Stimulated activated CD4-positive, alpha-beta T cell treated with anti-CD3 and anti-CD28 coated beads, Interleukin-1b, Interleukin-23, amount 100 ng/mL, for 4 hours (primary cell): ENCODE measurements around the gene SAMD10.
A peak's percentile ranks its signal among the peaks of the same experiment; 100 is the strongest.
"Not testable (repeated sequence)": the region's sequence is repeated elsewhere in the genome, so short reads cannot be mapped to it uniquely, and the experiment has no call there.

ENCODE experiments used
- DNase-seq, 2 donors: peaks; one replicate each; pipeline ENCODE4 v3.0.0-alpha.2; 2020; ENCODE audit warnings: low read depth in 2 of 2

SAMD10 gene

DNA sequence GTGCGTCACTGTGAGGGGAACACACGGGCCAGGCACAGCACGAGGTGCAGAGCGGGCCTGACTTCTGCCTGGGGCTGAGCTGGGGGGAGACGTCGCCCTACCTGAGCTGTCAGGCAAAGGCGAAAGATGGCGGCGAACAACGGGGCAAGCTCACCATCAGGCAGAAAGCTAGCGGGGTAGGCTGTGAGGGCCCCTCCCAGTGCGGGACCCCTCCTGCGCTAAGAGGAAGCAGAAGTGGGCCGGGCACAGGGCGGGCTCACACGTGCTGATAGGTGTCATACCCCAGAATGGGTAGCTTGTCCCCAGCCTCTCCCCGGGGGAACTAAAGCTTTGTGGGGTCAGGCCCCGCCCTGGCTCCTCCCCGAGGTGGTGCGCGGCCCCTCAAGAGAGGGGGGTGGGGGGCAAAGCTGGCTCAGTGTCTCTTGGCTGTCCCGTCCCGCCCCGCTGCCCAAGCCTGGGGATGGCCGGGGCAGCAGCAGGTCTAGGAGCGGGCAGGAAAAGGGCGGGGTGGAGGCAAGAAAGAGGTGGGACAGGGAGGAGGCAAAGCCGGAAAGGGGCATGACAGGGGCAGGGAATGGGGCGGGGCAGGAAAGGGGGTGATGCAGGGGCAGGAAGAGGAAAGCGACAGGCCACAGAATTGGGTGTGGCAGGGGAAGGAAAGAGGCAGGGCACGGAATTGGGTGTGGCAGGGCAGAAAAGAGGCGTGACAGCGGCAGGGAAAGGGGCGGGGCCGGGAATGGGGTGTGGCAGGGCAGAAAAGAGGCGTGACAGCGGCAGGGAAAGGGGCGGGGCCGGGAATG, 38.0 kb downstream of the SAMD10 start:
- peak in 1 of 2 donors; percentile 29 for DNase-seq

DNA sequence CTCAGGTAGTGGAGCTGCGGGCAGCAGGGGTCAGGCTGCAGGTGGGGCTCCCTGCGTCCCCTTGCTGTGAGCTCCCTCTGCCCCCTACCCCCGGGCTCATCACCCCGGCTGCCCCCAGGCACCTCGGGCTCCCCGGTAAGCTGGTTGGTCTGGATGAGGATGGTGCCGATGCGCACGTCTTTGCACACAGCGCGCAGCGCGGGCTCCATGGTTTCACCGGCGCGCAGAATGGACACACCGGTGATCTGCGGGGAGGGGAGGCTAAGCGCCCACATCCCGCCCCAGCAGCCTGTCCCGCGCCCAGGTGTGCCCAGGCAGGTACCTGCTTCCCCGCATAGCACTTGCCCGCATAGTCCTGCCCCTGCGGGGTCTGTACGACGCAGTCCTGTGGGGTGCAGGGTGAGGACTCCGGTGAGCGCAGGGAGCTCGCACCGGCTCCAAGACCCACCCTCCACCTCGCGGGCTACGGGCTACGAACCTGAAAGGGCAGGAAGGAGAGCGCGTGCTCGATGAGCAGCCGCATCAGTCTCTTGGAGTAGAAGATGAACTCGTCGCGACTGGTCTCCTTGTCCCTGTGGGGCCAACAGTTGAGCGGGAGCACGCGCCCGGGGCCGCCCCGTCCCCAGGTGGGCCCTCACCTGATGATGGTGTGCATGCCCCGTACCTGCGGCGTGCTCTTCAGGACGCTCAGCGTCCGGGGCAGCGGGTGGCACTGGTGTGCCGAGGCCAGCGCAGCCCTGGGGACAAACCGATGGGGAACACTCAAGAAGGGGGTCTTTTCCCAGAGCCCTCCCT, 38.8 kb downstream of the SAMD10 start:
- DNase-seq, result no peak

GRCh38 chr20:63940071-63940471, 39.4 kb downstream of the SAMD10 start:
- no peak for DNase-seq

DNA sequence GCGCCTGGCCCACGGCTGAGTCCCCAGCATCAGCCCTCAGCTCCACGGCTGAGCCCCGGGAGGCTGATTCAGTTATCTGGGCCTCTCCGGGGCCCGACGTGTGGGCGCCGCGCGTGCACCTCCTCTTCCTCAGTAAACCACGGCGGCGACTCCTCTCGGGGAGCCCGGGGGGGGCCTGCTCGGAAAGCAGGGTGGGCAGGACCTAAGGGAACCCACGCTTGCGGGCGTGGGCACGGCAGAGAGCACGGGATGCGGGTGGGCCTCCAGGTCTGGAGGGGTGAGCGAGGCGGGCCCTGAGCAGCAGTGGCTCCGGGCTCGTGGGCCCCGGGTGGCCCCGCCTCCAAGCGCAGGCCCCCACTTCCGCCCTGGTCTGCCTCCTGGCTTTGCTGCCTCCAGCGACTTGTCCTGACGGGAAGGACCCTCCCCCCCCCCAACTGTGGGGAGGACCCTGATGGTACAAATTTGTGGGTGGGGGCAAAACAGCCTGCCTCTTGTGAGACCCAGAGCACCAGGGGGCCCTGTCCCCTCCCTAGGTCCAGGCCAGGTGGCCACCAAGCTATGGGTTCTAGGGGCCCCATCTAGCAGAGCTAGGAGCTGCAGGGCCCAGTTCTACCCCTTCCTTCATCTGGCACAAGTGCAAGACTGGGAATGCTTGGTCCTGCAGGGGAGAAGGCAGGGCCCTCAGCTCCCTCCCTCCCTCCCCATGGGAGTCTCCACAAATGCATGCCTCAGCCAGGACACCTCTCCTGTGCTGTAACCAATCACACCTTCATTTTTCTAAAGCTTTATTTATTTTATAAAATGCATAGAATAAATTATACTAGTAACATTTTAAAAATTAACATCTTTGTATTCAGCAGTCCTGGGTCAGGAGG, 40.1 kb downstream of the SAMD10 start:
- DNase-seq, result no peak

DNA sequence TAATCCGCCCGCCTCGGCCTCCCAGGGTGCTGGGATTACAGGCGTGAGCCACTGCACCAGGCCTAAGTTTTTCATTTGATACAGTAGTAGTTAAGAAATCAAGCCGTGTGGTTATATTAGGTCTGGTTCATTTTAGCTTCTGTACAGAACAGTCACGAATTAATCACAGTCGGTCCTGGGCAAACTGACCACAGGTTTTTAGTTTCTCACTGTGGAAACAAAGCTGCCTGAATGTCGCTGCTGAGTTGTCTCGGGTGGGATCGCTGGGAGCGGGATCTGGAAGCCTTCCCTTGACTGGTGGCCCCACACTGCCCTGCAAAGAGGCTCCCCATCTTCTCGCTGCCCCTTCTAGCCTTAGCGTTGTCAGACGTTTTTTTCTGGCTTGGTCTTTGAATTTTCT, 41.8 kb downstream of the SAMD10 start:
- DNase-seq, result no peak

DNA sequence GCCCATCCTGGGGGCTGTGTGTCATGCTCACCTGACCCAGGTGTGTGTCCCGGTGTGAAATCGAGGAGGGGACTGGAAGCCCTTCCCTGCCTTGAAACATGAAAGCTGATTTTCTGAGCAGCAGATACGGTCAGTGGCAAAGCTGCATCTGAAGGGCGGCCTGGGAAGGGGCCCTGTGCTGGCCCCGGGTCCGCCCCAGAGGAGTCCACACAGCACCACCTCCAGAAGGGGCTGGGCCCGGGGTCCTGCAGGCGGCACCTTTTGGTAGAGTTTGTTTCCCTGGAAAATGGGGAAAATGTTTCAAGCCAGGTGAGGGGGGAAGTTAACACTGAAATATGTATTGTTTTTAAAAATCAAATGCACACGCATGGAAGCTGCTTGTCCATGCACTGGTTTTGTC, 44.0 kb downstream of the SAMD10 start:
- DNase-seq, result no peak

DNA sequence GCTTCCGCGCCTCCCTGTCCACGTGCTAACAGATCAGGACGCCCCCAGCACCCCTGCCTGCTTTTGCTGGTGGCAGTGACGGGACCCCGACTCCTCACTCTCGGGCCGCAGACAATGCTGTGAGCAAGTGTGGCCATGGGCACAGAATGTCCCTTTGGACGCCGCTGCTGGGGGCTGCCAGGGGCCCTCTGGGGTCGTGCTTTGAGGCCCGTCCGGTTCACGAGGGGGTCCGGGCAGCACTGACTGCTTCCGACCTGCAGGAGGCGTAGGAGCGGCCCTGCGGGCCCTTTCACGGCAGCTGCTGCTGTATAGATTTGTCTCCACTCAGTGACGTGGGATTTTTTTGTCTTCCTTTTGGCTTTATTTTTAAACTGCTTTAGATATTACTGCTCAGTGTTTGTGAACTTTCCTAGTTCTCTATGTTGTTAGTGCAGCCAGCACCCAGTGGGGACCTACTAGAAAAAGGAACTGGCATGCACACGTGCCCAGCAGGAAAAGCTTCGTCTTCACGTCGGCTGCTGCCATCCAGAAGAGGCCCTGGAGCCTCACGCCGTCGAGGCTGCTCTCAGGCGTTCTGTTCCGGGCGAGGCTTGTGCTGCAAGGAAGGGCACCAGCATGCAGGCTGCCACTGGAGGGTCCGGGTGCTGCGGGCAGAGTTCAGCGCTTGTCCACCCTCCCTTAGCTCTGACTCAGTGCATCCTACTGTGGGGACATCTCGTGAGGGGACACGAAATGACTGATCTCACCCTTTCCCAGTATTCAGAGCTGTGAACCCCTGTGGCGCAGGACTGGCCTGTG, 45.0 kb downstream of the SAMD10 start:
- no peak for DNase-seq

- no peak for DNase-seq
Observed at GRCh38 chr20:63933646-63934045, 45.8 kb downstream of the SAMD10 start.

GRCh38 chr20:63932606-63933160, 46.8 kb downstream of the SAMD10 start:
- DNase-seq, result no peak

DNA sequence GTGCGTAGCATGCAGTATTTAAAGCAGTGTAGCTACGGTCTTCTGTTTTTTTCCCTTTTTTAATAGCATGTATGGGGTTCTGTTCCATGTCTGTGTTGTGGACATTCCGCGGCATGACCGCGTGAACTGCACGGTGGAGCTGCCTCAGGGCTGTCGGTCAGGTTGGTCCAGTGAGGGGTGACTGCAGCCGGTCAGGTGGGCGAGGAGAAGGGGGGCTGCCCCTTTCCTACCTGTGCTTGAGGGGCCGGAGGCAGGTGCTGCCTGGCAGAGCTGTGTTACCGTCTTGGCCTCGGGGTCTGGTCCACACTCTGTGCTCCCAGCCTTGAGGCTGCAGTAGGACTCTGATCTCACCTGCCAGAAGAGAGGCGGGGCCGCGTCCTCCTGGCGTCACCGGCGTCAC, 47.7 kb downstream of the SAMD10 start:
- no peak for DNase-seq

DNA sequence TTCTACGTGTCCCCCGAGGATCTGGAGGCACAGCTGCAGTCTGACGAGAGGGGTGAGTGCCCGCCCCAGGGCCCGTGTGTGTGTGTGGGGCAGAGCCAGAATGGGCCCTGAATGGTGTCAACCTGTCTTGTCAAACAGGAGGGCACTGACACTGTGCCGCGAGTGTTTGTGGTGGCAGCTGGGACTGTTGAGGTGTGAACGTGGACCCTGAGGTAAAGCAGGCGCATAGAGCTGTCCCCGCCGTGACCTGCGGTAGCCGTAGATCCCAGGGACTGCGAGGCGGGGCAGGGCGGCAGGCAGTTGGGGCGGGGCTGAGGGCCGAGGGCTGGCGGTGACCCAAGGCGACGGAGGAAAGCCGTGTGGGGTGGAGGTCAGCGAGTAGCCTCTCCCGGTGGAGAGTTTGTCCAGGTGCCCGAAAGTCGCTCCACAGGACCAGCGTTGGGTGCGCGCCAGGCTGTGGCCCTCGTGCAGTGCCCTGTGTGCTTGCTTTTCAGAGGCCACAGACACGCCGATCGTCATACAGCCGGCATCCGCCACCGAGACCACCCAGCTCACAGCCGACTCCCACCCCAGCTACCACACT, 48.4 kb downstream of the SAMD10 start:
- no peak for DNase-seq

DNA sequence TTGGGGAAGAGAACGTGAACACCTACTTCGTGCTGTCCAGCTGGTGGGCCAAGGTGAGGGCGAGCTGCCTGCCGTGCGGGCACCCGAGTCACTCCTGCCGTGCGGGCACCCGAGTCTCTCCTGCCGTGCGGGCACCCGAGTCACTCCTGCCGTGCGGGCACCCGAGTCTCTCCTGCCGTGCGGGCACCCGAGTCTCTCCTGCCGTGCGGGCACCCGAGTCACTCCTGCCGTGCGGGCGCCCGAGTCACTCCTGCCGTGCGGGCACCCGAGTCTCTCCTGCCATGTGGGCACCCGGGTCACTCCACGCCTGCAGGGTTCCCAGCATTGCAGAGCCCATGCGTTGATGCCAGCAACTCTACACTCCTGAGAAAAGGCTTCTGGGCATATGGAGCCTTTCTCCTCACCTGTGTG, 50.0 kb downstream of the SAMD10 start:
- not testable (repeated sequence) for DNase-seq

GRCh38 chr20:63929071-63929470, 50.4 kb downstream of the SAMD10 start:
- no peak for DNase-seq

DNA sequence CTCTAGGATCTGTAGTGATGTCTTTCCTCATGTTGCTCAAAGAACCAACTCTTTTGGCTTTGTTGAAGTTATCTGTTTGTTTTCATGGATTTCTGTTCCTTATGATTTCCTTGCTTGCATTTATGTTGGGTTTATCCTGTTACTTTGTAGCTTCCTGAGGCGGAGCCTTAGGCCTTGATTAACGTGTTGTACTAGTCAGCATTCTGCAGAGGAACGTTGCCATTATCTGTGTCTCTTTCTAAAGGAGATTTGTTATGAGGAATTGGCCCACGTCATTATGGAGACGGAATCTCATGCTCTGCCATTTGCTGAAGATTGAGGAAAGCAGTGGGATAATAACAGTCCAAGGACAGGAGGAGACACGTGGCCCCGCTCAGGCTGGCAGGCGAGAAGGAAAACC, 53.1 kb downstream of the SAMD10 start:
- no peak for DNase-seq

DNA sequence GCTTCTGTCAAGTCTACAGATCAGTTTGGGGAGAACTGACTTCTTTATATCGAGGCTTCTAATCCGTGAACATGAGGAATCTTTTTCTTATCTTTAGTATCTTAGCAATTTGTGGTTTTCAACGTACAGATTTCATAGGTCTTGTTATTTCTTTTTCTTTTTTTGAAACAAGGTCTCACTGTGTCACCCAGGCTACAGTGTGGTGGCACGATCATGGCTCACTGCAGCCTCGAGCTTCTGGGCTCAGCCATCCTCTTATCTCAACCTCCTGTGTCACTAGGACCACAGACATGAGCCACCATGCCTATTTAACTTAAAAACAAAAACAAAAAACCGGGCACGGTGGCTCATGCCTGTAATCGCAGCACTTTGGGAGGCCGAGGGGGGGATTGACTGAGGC, 55.2 kb downstream of the SAMD10 start:
- no peak for DNase-seq
